Lung (tissue), 13 donors: ENCODE measurements around the gene FER. TPM values are rescaled to one million over a fixed set of nuclear protein-coding genes. Genes with fewer than 3 reads are reported as not detected.

Experiments
- ATAC-seq: fragments of 200-7000 bp; cut with Tn5 transposase; one replicate; pipeline ENCODE4 v1.9.1; 2020; ENCODE audit warnings: moderate number of reproducible peaks; ENCODE audit not compliant: insufficient read depth, low FRiP score
- DNase-seq, 3 donors: peaks; one replicate each; pipeline ENCODE4 v3.0.0-alpha.2; 2013 to 2017
- H3K27ac ChIP-seq, 2 donors: one replicate each; pipeline ENCODE4 v1.5.1; 2013; ENCODE audit warnings: mild to moderate bottlenecking in 2 of 2, moderate library complexity in 2 of 2, control low read depth in 1 of 2, inconsistent platforms in 1 of 2, low read depth in 1 of 2, low read length in 1 of 2
- H3K27me3 ChIP-seq, 3 donors: one replicate each; pipeline ENCODE4 v1.5.1; 2013; ENCODE audit warnings: low read length in 2 of 3; ENCODE audit not compliant: control insufficient read depth in 3 of 3, insufficient read depth in 3 of 3
- H3K36me3 ChIP-seq, 4 donors: one replicate each; pipeline ENCODE4 v1.5.1; 2013; ENCODE audit warnings: low read length in 4 of 4, mild to moderate bottlenecking in 1 of 4, moderate library complexity in 1 of 4; ENCODE audit not compliant: control insufficient read depth in 4 of 4, insufficient read depth in 4 of 4
- H3K4me1 ChIP-seq, 5 donors: one replicate each; pipeline ENCODE4 v1.5.1; 2013; ENCODE audit warnings: low read length in 5 of 5, mild to moderate bottlenecking in 2 of 5, moderate library complexity in 1 of 5; ENCODE audit not compliant: control insufficient read depth in 5 of 5, insufficient read depth in 5 of 5
- H3K4me3 ChIP-seq: one replicate; pipeline ENCODE4 v1.5.1; 2013; ENCODE audit warnings: mild to moderate bottlenecking, control low read depth, moderate library complexity
- H3K9ac ChIP-seq, 2 donors: one replicate each; pipeline ENCODE4 v1.5.1; 2013; ENCODE audit warnings: low read length in 2 of 2, control low read depth in 1 of 2; ENCODE audit not compliant: insufficient read depth in 1 of 2
- H3K9me3 ChIP-seq, 4 donors: one replicate each; pipeline ENCODE4 v1.5.1; 2013; ENCODE audit warnings: low read length in 3 of 4, mild to moderate bottlenecking in 1 of 4, moderate library complexity in 1 of 4; ENCODE audit not compliant: control insufficient read depth in 4 of 4, insufficient read depth in 3 of 4
- CTCF ChIP-seq: IDR thresholded peaks from 2 replicates; pipeline ENCODE4 v1.5.1; 2012; ENCODE audit warnings: mild to moderate bottlenecking; ENCODE audit errors: control extremely low read depth, extremely low read depth
- WGBS, 2 donors: extraction: QIAGEN DNeasy Blood & Tissue Kit; methylation state at CpG; one replicate each; pipeline ENCODE4 v1.1.7; 2013; 5-methylcytosine and 5-hydroxymethylcytosine counted together
- polyA plus RNA-seq, 2 donors: library from polyadenylated mRNA; stranded (reverse); fragments of 200-250 nt; gene quantifications; one replicate each; pipeline ENCODE4 v1.2.1, GENCODE V29; 2013
- small RNA-seq: library from RNA; depleted of rRNA; stranded (forward); fragments of <200 nt; gene quantifications from one replicate; pipeline ENCODE3, GENCODE V24; 2014; ENCODE audit warnings: low replicate concordance
- total RNA-seq, 2 donors: library from RNA; depleted of rRNA in 1 of 2; stranded (reverse); fragments of >200 nt in 1 of 2; gene quantifications; one replicate each; pipeline ENCODE4 v1.2.1, GENCODE V29; 2014 to 2021
- donor health status: control.
- donor health status: control.
- donor health status: Bipolar disorder and iron deficiency.
- donor health status: healthy.
- donor health status: DM: yes; HTN: yes; CAD: no.

FER gene
- total and polyA plus RNA-seq, 4 donors = 2.6 to 88.6 (median 12.2) TPM

GRCh38 chr5:109242518-109242917 lies 494.8 kb downstream of the FER start:
- no peak for TF ChIP-seq CTCF
- no peaks in the 10 kb centered on the region for H3K27me3 ChIP-seq
- ATAC-seq (no peak), DNase-seq (no peak)
- H3K4me1 ChIP-seq = no peaks in the 10 kb centered on the region
- H3K4me3 ChIP-seq = no peak overlapping the region
- H3K27ac ChIP-seq = no peak overlapping the region
- no peak overlapping the region for H3K9ac ChIP-seq
- no peaks in the 10 kb centered on the region for H3K36me3 ChIP-seq
- peaks cover 0 to 14% (median 2%) of the 10 kb centered on the region in 4 donors for H3K9me3 ChIP-seq

GRCh38 chr5:109246395-109246794 lies 498.7 kb downstream of the FER start:
- 89 to 97% methylated on average over 2 of the region's 2 CpGs for WGBS, 2 donors
- no peak for DNase-seq
- no peak for TF ChIP-seq CTCF
- peaks cover 0 to 13% (median 2%) of the 10 kb centered on the region in 4 donors for H3K9me3 ChIP-seq
- no peak overlapping the region for H3K27ac ChIP-seq
- no peaks in the 10 kb centered on the region for H3K36me3 ChIP-seq
- H3K4me1 ChIP-seq = no peaks in the 10 kb centered on the region
- no peaks in the 10 kb centered on the region for H3K27me3 ChIP-seq
- no peak for ATAC-seq
- no peak overlapping the region for H3K9ac ChIP-seq
- H3K4me3 ChIP-seq = no peak overlapping the region

Small RNA genes within 50 kb of the gene (small RNA-seq; reads per million reads assigned to genes)
- gene AC109481.1 = not detected
- gene RF00019 = not detected
- gene RNU6-47P = not detected
